Measurements from ENCODE around the gene POU2AF2.
"Not testable (repeated sequence)": the region's sequence is repeated elsewhere in the genome, so short reads cannot be mapped to it uniquely, and the experiment has no call there.

The POU2AF2 gene

GRCh38 chr11:111265421-111265820 lies 19.9 kb downstream of the POU2AF2 start:
- ChIA-PET CTCF (interaction anchor here (1.8 kb wide), 1 partner anchor 17 kb away, joined by 7 read pairs; no protein-coding TSS in a partner anchor), POLR2A (no interaction called here)
- TF ChIP-seq, protein P1, sequence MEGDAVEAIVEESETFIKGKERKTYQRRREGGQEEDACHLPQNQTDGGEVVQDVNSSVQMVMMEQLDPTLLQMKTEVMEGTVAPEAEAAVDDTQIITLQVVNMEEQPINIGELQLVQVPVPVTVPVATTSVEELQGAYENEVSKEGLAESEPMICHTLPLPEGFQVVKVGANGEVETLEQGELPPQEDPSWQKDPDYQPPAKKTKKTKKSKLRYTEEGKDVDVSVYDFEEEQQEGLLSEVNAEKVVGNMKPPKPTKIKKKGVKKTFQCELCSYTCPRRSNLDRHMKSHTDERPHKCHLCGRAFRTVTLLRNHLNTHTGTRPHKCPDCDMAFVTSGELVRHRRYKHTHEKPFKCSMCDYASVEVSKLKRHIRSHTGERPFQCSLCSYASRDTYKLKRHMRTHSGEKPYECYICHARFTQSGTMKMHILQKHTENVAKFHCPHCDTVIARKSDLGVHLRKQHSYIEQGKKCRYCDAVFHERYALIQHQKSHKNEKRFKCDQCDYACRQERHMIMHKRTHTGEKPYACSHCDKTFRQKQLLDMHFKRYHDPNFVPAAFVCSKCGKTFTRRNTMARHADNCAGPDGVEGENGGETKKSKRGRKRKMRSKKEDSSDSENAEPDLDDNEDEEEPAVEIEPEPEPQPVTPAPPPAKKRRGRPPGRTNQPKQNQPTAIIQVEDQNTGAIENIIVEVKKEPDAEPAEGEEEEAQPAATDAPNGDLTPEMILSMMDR (IDR thresholded peaks at IDR 0.05; ENCODE audit: control extremely low read depth, extremely low read depth, low read depth, missing control alignments) = no peak
- no peak for DNase-seq (ENCODE audit: extremely low spot score)

GRCh38 chr11:111268303-111268702 lies 22.8 kb downstream of the POU2AF2 start:
- POLR2A ChIA-PET; CTCF ChIA-PET; DNase-seq (ENCODE audit: extremely low spot score): not testable (repeated sequence)

GRCh38 chr11:111269146-111269868 lies 23.8 kb downstream of the POU2AF2 start:
- TF ChIP-seq, protein P1 (IDR thresholded peaks at IDR 0.05; ENCODE audit: control extremely low read depth, extremely low read depth, low read depth, missing control alignments) = no peak
- ChIA-PET POLR2A (no interaction called here), CTCF (interaction anchor here (1.0 to 1.2 kb wide), 3 partner anchors 13 to 181 kb away, joined by 3 to 4 read pairs (median 3); no protein-coding TSS in a partner anchor)
- no peak for DNase-seq (ENCODE audit: extremely low spot score)

- TF ChIP-seq, protein P1 (IDR thresholded peaks at IDR 0.05; ENCODE audit: control extremely low read depth, extremely low read depth, low read depth, missing control alignments) = no peak
- no peak for DNase-seq (ENCODE audit: extremely low spot score)
- CTCF ChIA-PET = interaction anchor here (1.5 to 3.0 kb wide), 2 partner anchors 10 kb away, joined by 3 to 13 read pairs; no protein-coding TSS in a partner anchor
- POLR2A ChIA-PET = no interaction called here
Observed at GRCh38 chr11:111272420-111272819, 26.9 kb downstream of the POU2AF2 start.

DNA sequence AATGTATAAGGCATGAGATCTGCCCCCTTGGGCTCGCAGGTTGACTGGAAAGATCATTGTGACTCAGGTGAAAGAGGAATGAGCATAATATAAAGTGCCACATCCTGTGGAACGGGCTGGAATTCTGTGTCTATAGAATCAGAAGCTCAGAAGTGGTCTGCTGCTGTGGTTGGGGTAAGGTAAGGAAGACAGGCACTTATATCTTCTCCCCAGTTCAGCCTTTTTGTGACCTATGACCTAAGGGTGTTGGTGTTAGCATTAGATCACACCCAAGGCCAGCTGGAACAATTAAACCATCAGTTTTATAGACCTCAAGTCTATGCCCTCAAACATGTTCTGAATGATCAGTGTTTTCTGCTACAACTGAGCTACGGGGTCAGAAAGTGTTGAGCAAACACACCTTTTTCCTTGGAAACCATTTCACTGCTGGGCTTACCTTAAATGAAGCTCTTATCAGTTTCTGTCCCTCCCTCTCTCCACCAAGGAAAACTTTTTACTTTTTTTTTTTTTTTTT lies 37.1 kb downstream of the POU2AF2 start:
- TF ChIP-seq, protein P1 (IDR thresholded peaks at IDR 0.05; ENCODE audit: control extremely low read depth, extremely low read depth, low read depth, missing control alignments) = no peak
- CTCF ChIA-PET = interaction anchor here (0.6 to 15.6 kb wide), 35 partner anchors 8 to 1082 kb away, joined by 3 to 386 read pairs (median 4); partner anchors contain the start of genes POU2AF1 and POU2AF3
- DNase-seq (ENCODE audit: extremely low spot score) = no peak
- POLR2A ChIA-PET = interaction anchor here (0.7 kb wide), 1 partner anchor 167 kb away, joined by 7 read pairs; no protein-coding TSS in a partner anchor

GRCh38 chr11:111283945-111284481 lies 38.5 kb downstream of the POU2AF2 start:
- CTCF ChIA-PET = interaction anchor here (0.6 to 15.6 kb wide), 14 partner anchors 9 to 171 kb away, joined by 3 to 386 read pairs (median 4); no protein-coding TSS in a partner anchor
- POLR2A ChIA-PET = no interaction called here
- TF ChIP-seq, protein P1 (IDR thresholded peaks at IDR 0.05; ENCODE audit: control extremely low read depth, extremely low read depth, low read depth, missing control alignments) = no peak
- DNase-seq (ENCODE audit: extremely low spot score) = no peak

All from GM10248 (cell line).